Subcutaneous abdominal adipose tissue (tissue), 5 donors: Measurements from ENCODE around the gene AURKAIP1.
"Not testable (repeated sequence)": the region's sequence is repeated elsewhere in the genome, so short reads cannot be mapped to it uniquely, and the experiment has no call there.

ENCODE experiments used
- H3K27ac ChIP-seq: one replicate; pipeline ENCODE4 v1.7.0; 2013; ENCODE audit warnings: low read depth, mild to moderate bottlenecking, inconsistent platforms, low read length, moderate library complexity
- H3K27me3 ChIP-seq, 5 donors: one replicate each; pipeline ENCODE4 v1.7.0; 2013; ENCODE audit warnings: low read length in 5 of 5, inconsistent platforms in 1 of 5; ENCODE audit not compliant: control insufficient read depth in 5 of 5, insufficient read depth in 4 of 5
- H3K36me3 ChIP-seq, 5 donors: one replicate each; pipeline ENCODE4 v1.7.0; 2013; ENCODE audit warnings: low read length in 5 of 5; ENCODE audit not compliant: control insufficient read depth in 5 of 5, insufficient read depth in 5 of 5
- H3K4me1 ChIP-seq, 5 donors: one replicate each; pipeline ENCODE4 v1.7.0; 2013; ENCODE audit warnings: low read length in 5 of 5, mild to moderate bottlenecking in 3 of 5, moderate library complexity in 1 of 5; ENCODE audit not compliant: control insufficient read depth in 5 of 5, insufficient read depth in 5 of 5
- H3K4me3 ChIP-seq, 5 donors: one replicate each; pipeline ENCODE4 v1.7.0; 2013; ENCODE audit warnings: low read length in 5 of 5, low read depth in 1 of 5
- H3K9ac ChIP-seq, 5 donors: one replicate each; pipeline ENCODE4 v1.7.0; 2013; ENCODE audit warnings: low read length in 5 of 5, mild to moderate bottlenecking in 4 of 5, moderate library complexity in 3 of 5
- H3K9me3 ChIP-seq, 5 donors: one replicate each; pipeline ENCODE4 v1.7.0; 2013; ENCODE audit warnings: low read length in 5 of 5; ENCODE audit not compliant: control insufficient read depth in 5 of 5
- donor health status: healthy.
- donor health status: healthy.
- donor health status: healthy.
- donor health status: healthy.
- donor health status: healthy.

AURKAIP1 gene

DNA sequence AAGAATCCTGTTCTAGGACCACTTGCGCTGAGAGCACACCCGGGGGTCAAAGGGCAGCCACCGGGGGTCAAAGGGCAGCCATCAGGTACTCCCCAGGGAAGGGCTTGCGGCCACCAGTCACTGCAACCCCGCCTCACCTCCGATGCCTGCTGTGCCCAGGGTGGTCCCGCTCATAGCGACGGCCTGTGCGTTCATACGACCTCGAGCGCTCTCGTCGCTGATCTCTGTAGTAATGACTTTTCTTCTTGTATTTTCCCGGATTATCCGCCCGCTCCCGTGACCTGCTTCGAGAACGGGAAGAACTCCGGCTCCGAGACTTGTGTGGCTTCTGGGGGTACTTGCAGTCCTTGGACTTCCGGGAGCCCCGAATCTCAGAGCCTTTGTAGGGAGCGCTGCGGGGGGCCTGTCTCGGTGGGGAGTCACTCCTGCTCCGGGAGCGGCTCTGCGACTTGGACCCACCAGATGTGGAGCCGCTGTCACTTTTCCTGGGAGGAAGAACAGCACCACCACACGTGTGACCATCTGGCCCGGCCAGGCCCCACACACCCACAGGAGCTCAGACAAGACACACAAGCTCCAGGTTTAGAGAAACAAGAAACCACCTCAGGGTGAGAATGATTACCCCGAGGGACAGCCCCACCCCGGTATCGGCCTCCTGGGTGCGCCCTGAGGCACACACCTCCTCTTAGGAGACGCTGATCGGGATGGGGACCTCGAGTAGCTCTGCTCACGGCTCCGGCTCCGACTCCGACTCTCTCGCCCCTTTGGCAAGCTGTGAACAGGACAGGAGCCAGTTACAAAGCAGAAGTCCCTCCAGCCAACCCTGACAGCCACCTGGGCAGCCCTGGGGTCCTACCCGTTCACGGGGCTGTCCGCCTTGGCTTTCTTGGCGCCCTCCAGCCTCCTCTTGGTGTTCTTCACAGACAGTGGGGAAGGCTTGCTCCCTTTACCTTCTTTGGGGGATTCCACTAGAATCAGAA lies 12.4 kb upstream of the AURKAIP1 start:
- Histone ChIP-seq H3K36me3 (peaks cover 9 to 78% (median 66%) of the 10 kb centered on the region in 5 donors), H3K4me3 (no peak overlapping the region), H3K4me1 (no peaks in the 10 kb centered on the region), H3K9me3 (no peaks in the 10 kb centered on the region), H3K9ac (no peak overlapping the region), H3K27me3 (no peaks in the 10 kb centered on the region), H3K27ac (no peak overlapping the region)

DNA sequence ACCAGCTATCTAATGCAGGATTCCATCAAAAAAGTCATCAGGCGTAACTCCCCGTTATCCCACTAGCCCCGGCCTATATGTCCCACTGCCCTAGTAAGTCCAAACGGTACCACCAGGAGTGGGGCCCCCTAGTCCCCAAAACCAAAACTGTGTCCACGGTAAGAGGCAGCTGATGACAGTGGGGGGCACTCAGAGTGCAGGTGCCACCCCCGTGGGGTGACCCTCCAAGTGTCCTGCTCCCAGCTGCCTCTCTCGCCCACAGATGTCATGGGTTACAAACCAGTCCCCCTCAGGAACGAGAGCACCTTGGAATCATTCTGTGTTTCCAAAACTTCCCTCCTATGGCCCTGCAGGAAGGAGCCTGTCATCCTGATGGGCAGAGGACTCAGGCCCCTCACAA lies 10.9 kb upstream of the AURKAIP1 start:
- Histone ChIP-seq H3K27me3 (no peaks in the 10 kb centered on the region), H3K9ac (no peak overlapping the region), H3K27ac (no peak overlapping the region), H3K4me1 (no peaks in the 10 kb centered on the region), H3K36me3 (peaks cover 6 to 72% (median 57%) of the 10 kb centered on the region in 5 donors), H3K4me3 (no peak overlapping the region), H3K9me3 (no peaks in the 10 kb centered on the region)

DNA sequence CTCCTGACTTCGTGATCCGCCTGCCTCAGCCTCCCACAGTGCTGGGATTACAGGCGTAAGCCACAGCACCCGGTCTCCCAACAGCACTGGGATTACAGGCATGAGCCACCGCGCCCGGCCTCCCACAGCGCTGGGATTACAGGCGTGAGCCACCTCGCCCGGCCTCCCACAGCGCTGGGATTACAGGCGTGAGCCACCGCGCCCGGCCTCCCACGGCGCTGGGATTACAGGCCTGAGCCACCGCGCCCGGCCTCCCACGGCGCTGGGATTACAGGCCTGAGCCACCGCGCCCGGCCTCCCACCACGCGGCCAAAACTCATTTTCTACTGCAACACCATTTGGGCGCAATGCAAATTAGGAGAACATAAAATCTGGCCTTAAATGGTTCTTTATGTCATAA lies 10.3 kb upstream of the AURKAIP1 start:
- peaks cover 4 to 70% (median 55%) of the 10 kb centered on the region in 5 donors for H3K36me3 ChIP-seq
- not testable (repeated sequence) for H3K9me3 ChIP-seq, H3K27me3 ChIP-seq, H3K27ac ChIP-seq, H3K9ac ChIP-seq, H3K4me3 ChIP-seq, H3K4me1 ChIP-seq

DNA sequence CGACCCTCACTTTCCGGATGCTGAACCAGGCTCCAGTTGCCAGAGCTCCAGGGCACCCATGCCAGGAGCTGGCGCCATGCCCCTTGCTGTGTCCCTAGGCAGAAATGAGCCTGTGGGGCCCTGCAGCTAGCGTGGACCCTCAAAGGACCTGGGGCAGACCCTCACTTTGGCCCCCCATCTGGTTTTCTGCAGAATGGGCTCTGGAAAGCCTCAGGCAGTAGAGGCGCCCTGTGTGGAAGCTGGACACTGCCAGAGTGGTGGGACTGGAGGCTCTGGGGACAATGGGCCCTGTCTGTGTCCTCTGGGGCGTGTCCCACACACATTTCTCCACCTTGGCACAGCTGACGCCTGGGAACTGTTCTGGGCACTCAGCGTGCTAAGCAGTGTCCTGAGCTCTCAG lies 6.3 kb upstream of the AURKAIP1 start:
- peaks cover 0 to 2% (median under 1%) of the 10 kb centered on the region in 5 donors for H3K4me1 ChIP-seq
- H3K9me3 ChIP-seq: no peaks in the 10 kb centered on the region
- H3K27ac ChIP-seq: no peak overlapping the region
- no peaks in the 10 kb centered on the region for H3K27me3 ChIP-seq
- peaks cover 0 to 30% (median 20%) of the 10 kb centered on the region in 5 donors for H3K36me3 ChIP-seq
- no peak overlapping the region for H3K9ac ChIP-seq
- H3K4me3 ChIP-seq: no peak overlapping the region

DNA sequence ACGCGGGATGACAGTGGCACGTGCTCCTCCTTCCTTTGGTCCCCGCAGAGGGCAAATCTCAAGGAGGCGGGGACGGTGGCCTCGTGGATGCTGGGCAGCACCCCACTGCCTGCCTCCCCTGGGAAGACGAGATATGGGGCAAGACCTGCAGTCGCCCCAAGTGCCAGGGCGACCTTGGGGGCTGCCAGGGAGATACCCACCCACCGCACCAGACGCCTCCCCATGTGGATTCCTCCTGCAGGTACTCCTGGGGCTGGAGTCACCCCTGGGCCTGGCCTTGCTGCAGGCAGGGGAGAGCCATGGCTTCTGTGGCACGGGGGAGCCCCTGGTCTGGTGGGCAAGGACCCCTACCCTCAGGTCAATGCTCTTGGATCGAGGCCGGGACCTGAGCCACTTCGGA lies 5.9 kb upstream of the AURKAIP1 start:
- H3K4me3 ChIP-seq: no peak overlapping the region
- no peak overlapping the region for H3K27ac ChIP-seq
- no peaks in the 10 kb centered on the region for H3K9me3 ChIP-seq
- H3K36me3 ChIP-seq: peaks cover 0 to 26% (median 16%) of the 10 kb centered on the region in 5 donors
- H3K27me3 ChIP-seq: no peaks in the 10 kb centered on the region
- H3K4me1 ChIP-seq: peaks cover 0 to 6% (median 5%) of the 10 kb centered on the region in 5 donors
- H3K9ac ChIP-seq: no peak overlapping the region

DNA sequence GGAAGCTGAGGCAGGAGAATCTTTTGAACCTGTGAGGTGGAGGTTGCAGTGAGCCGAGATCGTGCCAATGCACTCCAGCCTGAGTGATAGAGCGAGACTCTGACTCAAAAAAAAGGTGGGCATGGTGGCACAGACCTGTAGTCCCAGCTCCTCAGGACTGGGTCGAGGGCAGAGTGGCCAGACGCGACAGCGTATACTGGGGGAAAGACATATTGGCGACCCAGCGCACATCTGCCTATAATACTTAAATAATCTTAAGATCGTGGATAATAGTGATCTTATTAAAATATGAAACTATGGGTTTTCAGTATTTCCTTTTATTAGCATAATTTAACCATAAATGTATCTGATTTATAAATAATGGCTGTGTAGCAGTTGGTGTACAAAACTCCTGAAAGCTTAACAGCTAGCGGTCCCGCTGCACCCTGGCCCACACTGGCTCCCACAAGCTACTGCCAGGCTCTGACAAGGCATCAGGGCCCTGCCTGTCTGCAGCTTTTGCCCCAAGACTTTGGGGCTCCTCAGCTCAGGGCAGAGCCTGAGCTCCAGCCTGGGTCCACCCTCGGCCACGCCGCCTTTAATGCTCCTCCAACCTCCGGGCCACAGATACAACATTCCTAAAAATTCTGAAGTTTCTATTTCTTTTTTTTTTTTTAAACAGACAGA lies 2.7 kb upstream of the AURKAIP1 start:
- H3K27ac ChIP-seq: no peak overlapping the region
- peaks cover 3 to 28% (median 22%) of the 10 kb centered on the region in 5 donors for H3K4me1 ChIP-seq
- H3K36me3 ChIP-seq: peaks cover 0 to 21% (median 16%) of the 10 kb centered on the region in 5 donors
- no peak overlapping the region for H3K4me3 ChIP-seq
- no peak overlapping the region for H3K9ac ChIP-seq
- H3K9me3 ChIP-seq: no peaks in the 10 kb centered on the region
- H3K27me3 ChIP-seq: no peaks in the 10 kb centered on the region

DNA sequence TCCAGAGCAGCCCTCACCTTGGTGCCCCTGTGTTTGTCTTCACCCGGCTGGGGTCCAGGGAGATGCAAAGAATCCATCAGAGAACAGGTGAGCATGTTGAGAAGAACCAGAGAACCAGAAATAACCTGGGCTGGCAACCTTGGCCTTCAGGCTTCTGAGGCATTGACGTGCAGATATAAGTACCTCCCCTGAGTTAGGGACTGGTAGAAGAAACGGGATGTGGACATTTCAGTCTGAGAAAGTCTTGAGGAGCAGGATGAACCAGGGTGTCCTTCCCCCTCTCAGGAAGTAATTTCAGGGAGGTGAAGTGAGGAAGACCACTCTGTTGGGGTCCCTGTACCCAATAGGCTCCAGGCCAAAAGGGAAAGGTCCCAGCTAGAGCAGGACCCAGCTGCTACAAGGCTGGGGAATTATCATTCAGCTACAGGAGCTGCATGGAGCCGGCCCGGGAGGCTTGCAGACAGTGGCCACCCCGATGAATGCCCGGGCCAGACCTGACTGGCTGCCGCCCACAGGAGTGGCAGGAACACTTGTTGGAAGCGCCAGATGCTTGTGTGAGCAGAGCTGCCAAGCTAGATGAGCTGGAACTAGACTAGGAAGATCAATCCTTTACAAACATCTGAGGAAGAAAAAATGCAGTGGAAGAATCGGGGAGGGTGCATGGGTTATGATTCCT lies 1.7 kb upstream of the AURKAIP1 start:
- Histone ChIP-seq H3K4me1 (peaks cover 3 to 36% (median 30%) of the 10 kb centered on the region in 5 donors), H3K4me3 (no peak overlapping the region), H3K9ac (no peak overlapping the region), H3K27me3 (no peaks in the 10 kb centered on the region), H3K27ac (no peak overlapping the region), H3K9me3 (no peaks in the 10 kb centered on the region), H3K36me3 (peaks cover 0 to 19% (median 14%) of the 10 kb centered on the region in 5 donors)

DNA sequence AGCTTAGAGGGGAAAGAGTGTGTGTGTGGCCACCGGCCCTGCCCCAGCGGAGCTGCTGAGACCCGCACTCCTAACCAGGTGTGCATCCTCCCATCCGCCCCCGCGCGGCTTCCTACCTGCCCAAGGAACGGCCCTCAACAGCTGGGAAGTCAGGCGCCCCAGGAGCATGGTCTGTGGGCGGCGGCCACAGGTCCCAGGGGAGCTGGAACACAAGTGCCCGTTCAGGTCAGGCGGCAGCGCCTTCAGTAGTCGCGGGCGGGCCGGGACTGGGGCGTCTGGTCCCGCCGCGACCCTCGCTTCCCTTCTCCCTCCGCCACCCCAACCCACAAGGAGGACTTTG lies 448 bp downstream of the AURKAIP1 start:
- peak overlapping the region in 4 of 5 donors; percentile 72 to 89 (median 82) for H3K4me3 ChIP-seq
- peak overlapping the region in 4 of 5 donors; percentile 96 to 98 (median 97) for H3K9ac ChIP-seq
- H3K9me3 ChIP-seq: no peaks in the 10 kb centered on the region
- peaks cover 3 to 41% (median 35%) of the 10 kb centered on the region in 5 donors for H3K4me1 ChIP-seq
- H3K27ac ChIP-seq: peak overlapping the region; percentile 90
- H3K27me3 ChIP-seq: no peaks in the 10 kb centered on the region
- peaks cover 0 to 9% (median 8%) of the 10 kb centered on the region in 5 donors for H3K36me3 ChIP-seq

DNA sequence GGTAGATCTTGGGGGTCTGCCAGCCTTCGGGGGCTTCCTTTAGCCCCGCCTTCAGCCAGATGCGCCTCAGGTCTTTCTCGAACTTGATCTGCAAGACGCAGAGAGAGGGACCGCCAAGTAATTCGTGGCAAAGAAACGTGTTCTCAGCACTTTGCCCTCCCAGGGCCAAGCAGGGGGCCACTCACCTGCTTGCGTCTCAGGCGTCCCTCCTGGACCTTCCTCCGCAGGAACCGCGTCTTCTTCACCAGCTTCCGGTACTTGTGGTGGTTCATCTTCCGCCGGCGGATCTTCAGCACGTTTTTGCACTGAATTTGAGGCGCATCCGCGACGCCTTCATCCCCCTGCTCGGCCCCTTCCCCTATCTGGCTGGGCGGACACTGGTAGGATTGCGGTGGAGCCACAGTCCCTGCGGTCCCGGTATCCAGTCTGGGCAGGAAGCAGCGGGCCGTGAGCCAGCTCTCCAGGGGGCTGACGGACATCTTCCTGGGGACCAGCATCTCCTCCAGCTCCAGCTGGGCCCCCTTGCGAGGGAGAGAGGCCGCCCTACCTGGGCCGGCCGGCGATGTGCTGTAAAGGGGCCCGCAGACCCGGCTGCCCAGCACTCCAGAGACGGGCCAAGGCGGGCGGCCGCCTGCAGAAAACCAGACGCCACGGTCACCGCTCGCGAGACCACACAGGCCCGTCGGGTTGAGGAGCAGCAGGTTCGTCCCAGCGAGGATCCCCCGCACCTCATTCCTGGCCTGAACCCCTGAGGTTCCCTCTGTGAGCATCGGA lies 1.0 kb downstream of the AURKAIP1 start:
- peaks cover 3 to 41% (median 35%) of the 10 kb centered on the region in 5 donors for H3K4me1 ChIP-seq
- H3K9me3 ChIP-seq: no peaks in the 10 kb centered on the region
- no peaks in the 10 kb centered on the region for H3K27me3 ChIP-seq
- peak overlapping the region; percentile 22 to 89 (median 82) for H3K4me3 ChIP-seq
- H3K9ac ChIP-seq: peak overlapping the region in 4 of 5 donors; percentile 96 to 98 (median 97)
- no peak overlapping the region for H3K27ac ChIP-seq
- peaks cover 0 to 9% (median 8%) of the 10 kb centered on the region in 5 donors for H3K36me3 ChIP-seq
